ENCODE data around the gene CRYGN.

The CRYGN gene

DNA sequence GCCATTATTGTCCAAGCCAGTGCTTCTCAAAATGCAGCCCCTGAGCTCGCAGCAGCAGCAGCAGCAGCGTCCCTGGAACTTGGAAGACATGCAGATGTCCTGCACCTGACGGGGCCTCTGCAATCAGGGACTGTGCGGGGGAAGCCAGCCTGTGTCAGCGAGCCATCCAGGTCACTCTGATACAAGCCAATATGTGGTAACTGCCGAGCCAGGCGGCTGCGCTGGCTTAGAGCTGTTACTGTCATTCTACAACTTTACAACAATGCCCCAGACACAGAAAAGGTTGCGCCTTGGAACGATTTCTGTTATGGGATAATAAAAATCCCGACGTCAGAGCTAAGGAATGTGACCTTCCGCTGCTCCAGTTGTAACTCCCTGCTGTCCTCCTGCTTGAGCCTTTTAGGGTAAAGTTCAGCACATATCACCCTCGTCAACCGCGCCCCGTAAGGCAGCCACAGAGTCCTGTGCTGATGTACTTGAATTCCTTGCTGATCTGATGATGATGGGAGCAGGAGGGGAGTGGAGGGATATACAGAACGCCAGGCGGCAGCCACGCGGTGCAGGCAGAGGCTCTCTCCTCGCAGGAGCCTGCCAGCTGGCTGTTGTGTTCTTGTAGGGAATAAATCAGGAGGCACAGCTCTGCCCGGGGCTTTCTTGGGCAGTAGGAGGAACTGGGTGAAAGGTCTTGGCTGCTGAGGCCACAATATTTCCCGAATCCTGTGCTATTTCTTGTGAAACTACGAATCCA, 20.0 kb upstream of the CRYGN start:
- DNase-seq: peak; percentile 89

GRCh38 chr7:151457534-151457933, 17.6 kb upstream of the CRYGN start:
- DNase-seq: no peak

DNA sequence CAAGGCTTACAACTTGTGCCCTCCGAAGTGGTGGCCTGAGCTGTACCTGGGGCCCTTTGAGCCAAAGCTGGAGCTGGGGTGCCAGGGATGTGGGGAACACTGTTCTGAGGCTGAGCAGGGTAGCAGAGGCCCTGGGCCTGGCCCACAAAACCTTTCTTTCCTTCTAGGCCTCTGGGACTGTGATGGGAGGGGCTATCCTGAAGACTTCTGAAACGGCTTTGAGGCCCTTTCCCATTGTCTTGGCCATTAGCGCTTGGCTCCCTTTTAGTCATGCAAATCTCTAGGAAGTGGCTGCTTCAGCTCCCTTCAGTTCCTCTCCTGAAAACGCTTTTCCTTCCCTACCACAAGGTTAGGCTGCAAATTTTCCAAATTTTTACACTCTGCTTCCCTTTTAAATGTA, 16.8 kb upstream of the CRYGN start:
- no peak for DNase-seq

DNA sequence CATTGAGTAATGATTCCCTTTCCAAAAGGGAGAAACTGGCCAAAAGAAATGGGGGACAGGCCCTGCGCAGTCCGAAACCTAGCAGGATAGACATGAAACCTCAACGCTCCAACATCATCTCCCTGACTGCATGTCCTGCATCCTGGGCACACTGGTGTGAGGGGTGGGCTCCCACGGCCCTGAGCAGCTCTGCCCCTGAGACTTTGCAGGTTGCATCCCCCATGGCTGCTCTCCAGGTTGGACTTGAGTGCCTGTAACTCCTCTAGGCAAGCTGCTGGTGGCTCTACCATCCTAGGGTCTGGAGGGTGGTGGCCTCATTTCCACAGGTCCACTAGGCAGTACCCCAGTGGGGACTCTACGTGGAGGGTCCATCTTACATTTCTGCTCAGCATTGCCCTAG, 16.3 kb upstream of the CRYGN start:
- DNase-seq: no peak

GRCh38 chr7:151455690-151456089, 15.7 kb upstream of the CRYGN start:
- DNase-seq: no peak

GRCh38 chr7:151454932-151455530, 15.1 kb upstream of the CRYGN start:
- DNase-seq: no peak

DNA sequence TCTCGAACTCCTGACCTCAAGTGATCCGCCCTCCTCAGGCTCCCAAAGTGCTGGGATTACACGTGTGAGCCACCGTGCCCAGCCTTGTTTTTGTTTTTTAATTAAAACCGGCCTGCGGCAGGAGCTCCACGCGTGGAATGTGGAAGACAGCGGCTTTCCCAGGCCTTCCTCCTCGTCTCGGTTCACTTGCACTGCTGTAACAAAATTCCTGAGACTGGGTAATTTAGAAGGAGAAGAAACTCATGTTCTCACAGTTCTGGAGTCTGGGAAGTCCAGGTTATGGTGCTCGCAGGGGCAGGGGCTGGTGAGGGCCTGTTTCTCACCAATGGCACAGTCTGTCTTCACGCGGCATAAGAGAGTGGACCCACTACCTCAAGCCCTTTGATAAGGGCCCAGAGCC, 14.4 kb upstream of the CRYGN start:
- no peak for DNase-seq

GRCh38 chr7:151453326-151453791, 13.4 kb upstream of the CRYGN start:
- DNase-seq: no peak

GRCh38 chr7:151452680-151453325, 12.9 kb upstream of the CRYGN start:
- no peak for DNase-seq

DNA sequence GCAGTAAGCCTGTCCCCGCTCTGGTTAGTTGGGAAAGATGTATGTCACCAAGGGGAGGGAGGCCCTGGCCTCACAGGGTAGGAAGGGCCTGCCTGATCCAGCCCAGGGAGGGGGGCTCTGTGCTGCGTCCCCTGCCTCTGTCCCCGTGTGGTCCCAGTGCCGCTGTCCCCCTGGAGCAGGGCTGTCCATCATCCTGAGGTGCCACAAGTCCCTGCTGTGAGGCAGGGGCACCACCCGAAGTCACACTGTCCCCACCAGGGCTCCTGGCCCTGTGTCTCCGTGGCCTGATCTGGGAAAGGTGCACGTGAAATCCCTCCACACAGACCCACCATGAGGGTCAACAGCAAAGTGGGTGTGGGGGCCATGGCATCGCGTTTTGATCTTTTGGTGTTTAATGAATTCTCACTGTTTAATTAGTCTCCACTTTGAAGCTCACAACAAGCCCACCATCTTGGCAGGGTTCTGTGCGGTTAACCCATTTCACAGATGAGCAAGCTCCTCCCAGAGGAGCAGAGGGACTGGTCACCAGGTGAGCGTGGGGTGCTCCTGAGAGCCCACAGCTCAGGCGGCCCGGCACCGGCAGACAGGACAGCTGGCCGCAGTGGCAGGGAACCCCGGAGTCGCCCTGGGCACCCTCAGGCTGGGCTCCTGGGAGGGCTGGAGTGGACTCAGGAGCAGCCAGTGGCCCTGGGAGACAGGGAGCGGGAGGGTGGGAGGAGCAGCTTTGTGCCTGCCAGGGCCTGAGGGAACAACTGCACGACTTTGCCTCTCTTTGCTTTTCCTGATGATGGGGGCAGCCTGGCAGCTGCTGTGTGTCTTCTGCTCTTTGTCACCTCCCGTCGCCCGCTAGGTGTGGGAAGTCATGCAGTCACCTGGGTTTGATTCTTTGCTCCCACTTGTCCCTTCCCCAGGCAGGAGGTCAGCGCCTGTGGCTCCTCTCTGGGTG, 12.0 kb upstream of the CRYGN start:
- no peak for DNase-seq

DNA sequence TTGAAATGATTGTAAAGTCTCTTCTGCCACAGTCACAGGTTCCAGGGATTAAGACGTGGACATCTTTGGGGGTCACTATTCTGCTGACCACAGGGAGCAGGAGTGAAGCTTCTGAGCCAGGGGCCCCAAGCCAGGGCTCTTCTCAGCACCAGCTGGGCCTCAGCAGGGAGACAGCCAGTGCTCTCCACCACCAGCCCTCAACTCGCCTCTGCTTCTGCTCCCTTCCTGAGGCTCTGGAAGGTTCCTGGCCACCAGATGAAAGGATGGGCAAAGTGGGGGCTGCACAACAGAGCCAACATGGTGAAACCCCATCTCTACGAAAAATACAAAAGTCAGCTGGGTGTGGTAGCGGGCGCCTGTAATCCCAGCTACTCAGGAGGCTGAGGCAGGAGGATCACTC, 11.2 kb upstream of the CRYGN start:
- no peak for DNase-seq

DNA sequence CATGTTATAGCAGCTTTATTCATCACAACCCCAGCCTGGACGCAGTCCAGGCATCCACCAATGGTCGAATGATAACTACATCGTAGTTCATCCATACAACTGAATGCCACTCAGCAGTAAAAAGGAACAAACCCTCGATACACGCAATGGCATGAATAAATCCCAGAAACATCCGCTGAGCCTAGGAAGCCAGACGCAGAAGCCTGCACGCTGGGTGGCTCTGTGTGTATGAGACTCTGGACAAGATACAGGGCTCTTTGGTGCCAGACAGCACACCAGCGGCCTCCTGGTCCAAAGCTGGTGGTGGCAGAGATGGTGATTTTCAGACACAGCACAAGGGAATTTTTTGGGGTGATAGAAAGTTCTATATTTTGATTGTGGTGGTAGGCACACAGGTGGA, 10.0 kb upstream of the CRYGN start:
- DNase-seq: no peak

DNA sequence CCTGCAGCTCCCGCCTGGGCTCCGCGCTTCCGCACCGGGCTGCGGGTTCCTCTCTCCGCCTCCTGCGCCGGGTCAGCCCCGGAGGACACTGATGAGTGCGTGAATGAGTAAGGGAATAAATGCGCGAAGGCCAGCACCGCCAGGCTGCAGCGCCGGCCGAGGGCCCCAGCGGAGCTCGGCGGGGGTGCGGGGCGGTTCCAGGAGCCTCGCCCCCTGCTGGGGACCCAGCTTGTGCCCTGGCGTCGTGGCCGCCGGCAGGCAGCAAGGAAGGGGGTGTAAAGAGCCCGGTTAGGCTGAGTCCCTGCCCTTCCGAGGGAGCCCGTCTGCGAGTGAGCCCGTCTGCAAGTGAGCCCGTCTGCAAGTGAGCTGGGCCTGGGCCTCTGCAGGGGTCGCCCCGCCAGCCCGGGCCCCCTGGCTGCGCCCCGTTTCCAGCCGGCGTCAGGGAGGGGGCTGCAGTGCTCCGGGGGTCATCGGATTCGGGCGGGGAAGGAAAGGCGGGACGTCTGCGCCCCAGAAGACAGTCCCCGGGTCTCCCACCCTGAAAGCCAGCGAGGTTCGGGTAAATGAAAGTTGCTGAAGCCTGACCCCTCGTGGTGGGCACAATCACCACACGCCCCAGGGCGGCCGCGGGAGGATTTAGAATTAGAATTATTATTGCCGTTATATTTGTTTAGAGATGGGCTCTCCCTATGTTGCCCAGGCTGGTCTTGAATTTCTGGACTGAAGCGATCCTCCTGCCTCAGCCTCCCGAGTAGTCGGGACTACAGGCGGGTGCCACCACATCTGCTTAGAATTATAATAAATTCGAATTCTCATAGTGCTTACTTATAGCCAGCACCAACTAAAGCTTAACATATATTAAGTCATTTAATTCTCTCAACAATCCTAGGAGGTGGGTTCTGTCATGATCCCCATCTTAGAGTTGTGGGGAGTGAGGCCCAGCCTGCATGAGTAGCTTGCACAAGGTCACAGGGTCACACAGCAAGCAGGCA, 8.6 kb upstream of the CRYGN start:
- peak; percentile 82 for DNase-seq

GRCh38 chr7:151447901-151448260, 7.9 kb upstream of the CRYGN start:
- no peak for DNase-seq

DNA sequence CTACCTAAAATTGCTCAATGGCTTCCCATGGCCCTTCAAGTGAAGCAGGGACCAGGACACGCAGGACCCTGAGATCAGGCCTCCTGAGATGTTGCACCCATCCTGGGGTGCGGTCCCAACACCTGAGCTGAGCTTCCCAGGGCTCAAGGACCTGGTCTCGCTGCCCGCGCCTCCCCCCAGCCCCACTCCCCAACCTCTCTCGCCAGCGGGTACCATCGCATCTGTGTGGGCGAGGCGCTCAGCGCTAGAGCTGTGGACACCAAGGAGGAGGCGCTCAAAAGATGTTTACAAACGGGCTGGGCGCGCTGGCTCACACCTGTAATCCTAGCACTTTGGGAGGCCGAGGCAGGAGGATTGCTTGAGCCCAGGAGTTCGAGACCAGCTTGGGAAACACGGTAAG, 7.4 kb upstream of the CRYGN start:
- peak; percentile 11 for DNase-seq

- DNase-seq: no peak
These were observed 6.5 kb upstream of the CRYGN start for GRCh38 chr7:151446412-151446811.

DNA sequence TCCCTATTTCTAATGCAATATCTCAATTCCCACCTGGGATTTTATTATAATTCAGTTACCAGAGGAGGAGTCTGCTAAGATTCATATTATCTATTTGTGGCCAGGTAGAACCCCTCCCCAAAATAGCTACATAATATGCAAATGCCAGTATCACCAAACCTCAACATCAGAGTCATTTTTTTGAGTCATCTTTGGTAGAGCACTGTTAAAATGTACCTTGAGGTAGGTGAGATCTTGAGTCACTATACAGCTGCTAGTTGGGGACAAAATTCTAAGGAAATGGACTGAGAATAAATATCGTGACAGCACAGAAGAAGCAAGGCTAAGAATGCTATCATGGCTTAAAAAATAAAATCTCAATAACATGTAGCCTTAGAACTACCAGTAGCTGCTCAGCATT, 4.7 kb upstream of the CRYGN start:
- DNase-seq: no peak

- DNase-seq: no peak
These were observed 3.0 kb upstream of the CRYGN start for GRCh38 chr7:151442776-151443496.

DNA sequence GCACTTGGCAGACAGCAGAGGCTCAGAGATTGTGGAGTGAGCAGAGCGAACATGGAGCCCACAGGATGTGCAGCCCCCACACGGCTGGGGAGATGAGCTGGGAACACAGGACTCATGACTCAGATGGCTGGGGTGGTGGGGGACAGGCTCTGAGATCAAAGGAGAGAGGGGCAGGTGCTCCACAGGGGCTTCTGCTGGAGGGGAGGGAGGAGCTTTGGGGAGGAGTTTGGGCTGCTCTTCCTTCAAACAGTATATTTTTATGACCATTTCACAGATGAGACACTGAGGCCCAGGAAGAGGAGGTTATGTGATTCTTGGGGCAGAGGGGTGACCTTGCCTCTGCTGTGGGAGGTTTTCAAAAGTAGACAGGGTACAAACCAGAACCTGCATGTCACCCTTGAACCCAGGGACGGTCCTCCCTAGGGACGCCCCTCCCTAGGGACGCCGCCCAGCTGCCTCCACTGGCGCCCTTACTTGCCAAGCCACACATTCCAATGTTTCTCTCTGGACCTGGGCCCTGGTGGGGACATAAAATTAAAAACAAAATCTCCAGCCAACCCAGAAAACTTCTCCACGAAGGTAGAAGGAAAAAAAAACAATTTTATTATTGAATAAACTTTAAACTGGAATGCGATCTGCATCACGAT, 981 bp upstream of the CRYGN start:
- DNase-seq: no peak

GRCh38 chr7:151438864-151439601, 908 bp downstream of the CRYGN start:
- no peak for DNase-seq
